OCI-LY7 (cell line): ENCODE data around the gene GAMT. TPM values are rescaled to one million over a fixed set of nuclear protein-coding genes. Genes with fewer than 3 reads are reported as not detected.

Experiments used
- BruUV-seq: library from RNA; stranded (reverse); fragments of 400-500 nt; replicated peaks from 2 replicates; lab custom pipeline; 2021; lab: Mats Ljungman, UMichigan
- CTCF ChIA-PET: fragments of 300-600 bp; sonication (Branson Sonifier 250); formaldehyde crosslinking; loops from one replicate; lab custom pipeline; 2022; ENCODE audit warnings: antibody characterized with exemption; ENCODE audit not compliant: unreplicated experiment; lab: Charles Lee
- POLR2A ChIA-PET: fragments of 300-600 bp; sonication (Branson Sonifier 250); formaldehyde crosslinking; loops from one replicate; lab custom pipeline; 2022; ENCODE audit warnings: antibody characterized with exemption; lab: Charles Lee
- DNase-seq: peaks from one replicate; pipeline ENCODE4 v3.0.0-alpha.2; 2015; ENCODE audit warnings: low spot score
- H2AFZ ChIP-seq: fragments of 200-600 bp; sonication (generic), shearing (Covaris generic); 2 replicates; pipeline ENCODE4 v1.6.1; 2014; ENCODE audit warnings: mild to moderate bottlenecking, antibody characterized with exemption, low read length, moderate library complexity
- H3K27ac ChIP-seq: fragments of 200-600 bp; sonication (generic); 2 replicates; pipeline ENCODE4 v1.5.1; 2014; ENCODE audit warnings: mixed run types, low read depth, mild to moderate bottlenecking, moderate library complexity, low read length, inconsistent platforms; ENCODE audit not compliant: poor library complexity, severe bottlenecking
- H3K36me3 ChIP-seq: fragments of 200-600 bp; sonication (generic); 2 replicates; pipeline ENCODE4 v1.6.1; 2014; ENCODE audit warnings: mild to moderate bottlenecking, antibody characterized with exemption, low read length, moderate library complexity, mixed read lengths; ENCODE audit not compliant: insufficient read depth
- H3K4me1 ChIP-seq: fragments of 200-600 bp; sonication (generic); 2 replicates; pipeline ENCODE4 v1.5.1; 2014; ENCODE audit warnings: mild to moderate bottlenecking, low read length; ENCODE audit not compliant: insufficient read depth, poor library complexity, severe bottlenecking
- H3K4me2 ChIP-seq: fragments of 200-600 bp; sonication (generic); 2 replicates; pipeline ENCODE4 v1.6.1; 2014; ENCODE audit warnings: mild to moderate bottlenecking, low read length
- H3K4me3 ChIP-seq: fragments of 200-600 bp; sonication (generic); 2 replicates; pipeline ENCODE4 v1.5.1; 2014; ENCODE audit warnings: mild to moderate bottlenecking, low read depth, low read length; ENCODE audit not compliant: poor library complexity, severe bottlenecking
- H3K79me2 ChIP-seq: fragments of 200-600 bp; sonication (generic); 2 replicates; pipeline ENCODE4 v1.6.1; 2016; ENCODE audit warnings: low read depth, mild to moderate bottlenecking, low read length, moderate library complexity, mixed read lengths; ENCODE audit not compliant: insufficient read depth
- H3K9me2 ChIP-seq: fragments of 200-600 bp; sonication (generic); 2 replicates; pipeline ENCODE4 v1.6.1; 2016; ENCODE audit warnings: mild to moderate bottlenecking, low read length, mixed read lengths; ENCODE audit not compliant: insufficient read depth
- H3K9me3 ChIP-seq: fragments of 200-600 bp; sonication (generic); 2 replicates; pipeline ENCODE4 v1.6.1; 2014; ENCODE audit warnings: mild to moderate bottlenecking, mixed run types, low read length, mixed read lengths
- H4K20me1 ChIP-seq: fragments of 200-600 bp; sonication (generic); 2 replicates; pipeline ENCODE4 v1.6.1; 2014; ENCODE audit warnings: mild to moderate bottlenecking, antibody characterized with exemption, low read length, moderate library complexity, mixed read lengths; ENCODE audit not compliant: insufficient read depth
- CTCF ChIP-seq: fragments of 200-600 bp; sonication (generic); conservative IDR thresholded peaks from 2 replicates; pipeline ENCODE4 v1.5.1; 2014; ENCODE audit warnings: mild to moderate bottlenecking, antibody characterized with exemption, low read length, moderate library complexity, mixed read lengths
- EZH2phosphoT487 ChIP-seq: fragments of 200-600 bp; sonication (generic); IDR thresholded peaks from 2 replicates; pipeline ENCODE4 v1.6.1; 2018; ENCODE audit warnings: low read depth, borderline replicate concordance, mild to moderate bottlenecking, mixed run types, antibody characterized with exemption, low read length, moderate library complexity, mixed read lengths
- intact Hi-C: fragments of 100-400 bp; cut with micrococcal nuclease; formaldehyde crosslinking; loops from one replicate; pipeline ENCODE4 v1.10.0; 2022; ENCODE audit not compliant: unreplicated experiment
- total RNA-seq, 2 experiments: library from RNA; depleted of rRNA in 1 of 2; stranded (reverse); fragments of >200 nt in 1 of 2; shearing (Covaris generic) in 1 of 2; gene quantifications; 2 replicates each; pipeline ENCODE4 v1.2.3, GENCODE V29; 2014 to 2022

The GAMT gene
- total RNA-seq, 2 experiments from 2014 or later = 14.4 to 27.5 TPM

GRCh38 chr19:1431759-1432506 lies 30.6 kb upstream of the GAMT start:
- no peaks in the 10 kb centered on the region for H3K79me2 ChIP-seq
- DNase-seq = no peak
- peaks cover 83% of the 10 kb centered on the region for H3K36me3 ChIP-seq
- intact Hi-C loops = no loop called here
- no peaks in the 10 kb centered on the region for H4K20me1 ChIP-seq
- TF ChIP-seq CTCF = no peak
- TF ChIP-seq EZH2phosphoT487 = no peak
- no peaks in the 10 kb centered on the region for H3K9me2 ChIP-seq
- no peak overlapping the region for H3K4me2 ChIP-seq
- CTCF ChIA-PET = no interaction called here
- H3K4me3 ChIP-seq = no peak overlapping the region
- POLR2A ChIA-PET = no interaction called here
- H3K4me1 ChIP-seq = no peaks in the 10 kb centered on the region
- no TSS peak for BruUV-seq
- H3K9me3 ChIP-seq = no peaks in the 10 kb centered on the region
- H2AFZ ChIP-seq = no peak overlapping the region
- H3K27ac ChIP-seq = no peak overlapping the region

DNA sequence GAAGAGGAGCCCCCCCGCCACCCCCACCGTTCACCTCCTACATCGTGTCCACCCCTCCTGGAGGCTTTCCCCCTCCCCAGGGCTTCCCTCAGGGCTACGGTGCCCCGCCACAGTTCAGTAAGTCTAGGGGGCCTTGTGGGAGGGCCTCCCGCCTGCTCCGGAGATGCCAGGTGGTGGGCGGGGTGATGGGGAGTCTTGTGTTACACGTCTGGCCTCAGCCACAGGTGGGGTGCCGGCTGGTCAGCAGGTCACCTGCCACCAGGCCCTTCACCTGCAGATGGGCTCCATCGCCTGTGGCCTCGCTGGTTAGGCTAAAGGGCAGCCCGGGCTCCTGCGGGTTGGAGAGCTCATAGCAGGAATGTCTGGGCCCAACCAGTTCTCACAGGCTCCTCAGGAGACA lies 28.9 kb upstream of the GAMT start:
- no peak for DNase-seq
- Histone ChIP-seq H3K4me1 (no peaks in the 10 kb centered on the region), H3K27ac (no peak overlapping the region), H3K4me2 (no peak overlapping the region), H3K36me3 (peaks cover 94% of the 10 kb centered on the region), H3K9me3 (no peaks in the 10 kb centered on the region), H3K4me3 (no peak overlapping the region), H3K79me2 (no peaks in the 10 kb centered on the region), H4K20me1 (0 out of 2 replicates have a peak, but pooled peaks cover under 1% of the 10 kb centered on the region), H3K9me2 (no peaks in the 10 kb centered on the region), H2AFZ (no peak overlapping the region)
- no TSS peak for BruUV-seq
- intact Hi-C loops = no loop called here
- ChIA-PET CTCF (no interaction called here), POLR2A (no interaction called here)
- no peak for TF ChIP-seq EZH2phosphoT487
- TF ChIP-seq CTCF = no peak

- no peak overlapping the region for H3K4me3 ChIP-seq
- no peak for DNase-seq
- no peak overlapping the region for H3K4me2 ChIP-seq
- no peaks in the 10 kb centered on the region for H3K9me3 ChIP-seq
- H3K27ac ChIP-seq = no peak overlapping the region
- no peaks in the 10 kb centered on the region for H3K79me2 ChIP-seq
- intact Hi-C loops = no loop called here
- H2AFZ ChIP-seq = no peak overlapping the region
- ChIA-PET CTCF (no interaction called here), POLR2A (no interaction called here)
- no TSS peak for BruUV-seq
- no peaks in the 10 kb centered on the region for H3K9me2 ChIP-seq
- H4K20me1 ChIP-seq = peaks cover 5% of the 10 kb centered on the region; the same call in 1 of the 2 replicates
- H3K36me3 ChIP-seq = peaks cover 94% of the 10 kb centered on the region
- H3K4me1 ChIP-seq = no peaks in the 10 kb centered on the region
- no peak for TF ChIP-seq EZH2phosphoT487
- TF ChIP-seq CTCF = no peak
Measured at GRCh38 chr19:1429750-1430149, 28.4 kb upstream of the GAMT start.
